H9 (cell line): ENCODE data around the gene SELENOK. TPM values are rescaled to one million over a fixed set of nuclear protein-coding genes. Genes with fewer than 3 reads are reported as not detected.

Experiments
- DNase-seq: peaks from one replicate; pipeline ENCODE4 v3.0.0-alpha.2; 2017
- H2AFZ ChIP-seq: one replicate; pipeline ENCODE4 v1.6.1; 2013; ENCODE audit warnings: mild to moderate bottlenecking, low read length, control low read depth, moderate library complexity
- H2AK5ac ChIP-seq: 2 replicates; pipeline ENCODE4 v1.6.1; 2013; ENCODE audit warnings: low read length, control low read depth, mixed read lengths; ENCODE audit not compliant: insufficient read length
- H2BK120ac ChIP-seq: one replicate; pipeline ENCODE4 v1.6.1; 2013; ENCODE audit warnings: low read depth, mild to moderate bottlenecking, low read length, control low read depth, inconsistent platforms; ENCODE audit not compliant: poor library complexity, severe bottlenecking
- H2BK12ac ChIP-seq: 2 replicates; pipeline ENCODE4 v1.6.1; 2013; ENCODE audit warnings: low read length, control low read depth, mixed read lengths, low read depth; ENCODE audit not compliant: insufficient read length
- H2BK15ac ChIP-seq: 2 replicates; pipeline ENCODE4 v1.6.1; 2013; ENCODE audit warnings: low read depth, low read length, control low read depth
- H2BK20ac ChIP-seq: one replicate; pipeline ENCODE4 v1.6.1; 2013; ENCODE audit warnings: low read depth, mild to moderate bottlenecking, low read length, control low read depth, inconsistent platforms; ENCODE audit not compliant: poor library complexity, severe bottlenecking
- H2BK5ac ChIP-seq: 2 replicates; pipeline ENCODE4 v1.6.1; 2013; ENCODE audit warnings: low read length, control low read depth, mixed read lengths; ENCODE audit not compliant: insufficient read length
- H3K14ac ChIP-seq: 2 replicates; pipeline ENCODE4 v1.6.1; 2013; ENCODE audit warnings: low read length, control low read depth; ENCODE audit not compliant: insufficient read depth
- H3K18ac ChIP-seq: 2 replicates; pipeline ENCODE4 v1.6.1; 2013; ENCODE audit warnings: low read depth, mild to moderate bottlenecking, mixed read lengths, low read length, control low read depth; ENCODE audit not compliant: insufficient read length
- H3K23ac ChIP-seq: 2 replicates; pipeline ENCODE4 v1.6.1; 2013; ENCODE audit warnings: low read length, control low read depth, mixed read lengths, low read depth; ENCODE audit not compliant: insufficient read length
- H3K23me2 ChIP-seq: 2 replicates; pipeline ENCODE4 v1.6.1; 2013; ENCODE audit warnings: low read depth, mild to moderate bottlenecking, mixed read lengths, low read length, control low read depth; ENCODE audit not compliant: insufficient read length, poor library complexity, severe bottlenecking
- H3K27ac ChIP-seq: 2 replicates; pipeline ENCODE4 v1.5.1; 2013; ENCODE audit warnings: low read length, control low read depth, mixed read lengths, low read depth; ENCODE audit not compliant: insufficient read length
- H3K27me3 ChIP-seq: 2 replicates; pipeline ENCODE4 v1.6.1; 2013; ENCODE audit warnings: low read length, control low read depth, inconsistent platforms; ENCODE audit not compliant: insufficient read depth
- H3K4ac ChIP-seq: 2 replicates; pipeline ENCODE4 v1.6.1; 2013; ENCODE audit warnings: low read depth, mild to moderate bottlenecking, control low read depth, inconsistent platforms, low read length, moderate library complexity
- H3K4me1 ChIP-seq: 2 replicates; pipeline ENCODE4 v1.6.1; 2013; ENCODE audit warnings: low read length, control low read depth, inconsistent platforms; ENCODE audit not compliant: insufficient read depth
- H3K4me2 ChIP-seq: 2 replicates; pipeline ENCODE4 v1.6.1; 2013; ENCODE audit warnings: low read length, control low read depth, mixed read lengths; ENCODE audit not compliant: insufficient read length, insufficient read depth
- H3K56ac ChIP-seq: 2 replicates; pipeline ENCODE4 v1.6.1; 2013; ENCODE audit warnings: low read depth, mild to moderate bottlenecking, mixed read lengths, low read length, control low read depth; ENCODE audit not compliant: insufficient read length
- H3K79me1 ChIP-seq: 2 replicates; pipeline ENCODE4 v1.6.1; 2013; ENCODE audit warnings: low read depth, mild to moderate bottlenecking, moderate library complexity, low read length, control low read depth, inconsistent platforms; ENCODE audit not compliant: insufficient read depth, poor library complexity, severe bottlenecking
- H3K79me2 ChIP-seq: 2 replicates; pipeline ENCODE4 v1.6.1; 2013; ENCODE audit warnings: low read length, control low read depth, inconsistent platforms; ENCODE audit not compliant: insufficient read depth
- H3K9ac ChIP-seq: 2 replicates; pipeline ENCODE4 v1.6.1; 2013; ENCODE audit warnings: low read length, control low read depth, mixed read lengths; ENCODE audit not compliant: insufficient read length; ENCODE audit errors: extremely low read depth
- H3K9me3 ChIP-seq: one replicate; pipeline ENCODE4 v1.6.1; 2013; ENCODE audit warnings: low read depth, low read length, inconsistent platforms; ENCODE audit not compliant: control insufficient read depth
- H3T11ph ChIP-seq: one replicate; pipeline ENCODE4 v1.6.1; 2013; ENCODE audit warnings: mild to moderate bottlenecking, low read length, control low read depth, inconsistent platforms
- H4K20me1 ChIP-seq: one replicate; pipeline ENCODE4 v1.6.1; 2013; ENCODE audit not compliant: control insufficient read depth, insufficient read length, insufficient read depth
- H4K5ac ChIP-seq: 2 replicates; pipeline ENCODE4 v1.6.1; 2013; ENCODE audit warnings: low read depth, mild to moderate bottlenecking, mixed read lengths, low read length, control low read depth; ENCODE audit not compliant: insufficient read length
- H4K8ac ChIP-seq: replicated peaks from 2 replicates; pipeline ENCODE4 v1.6.1; 2013; ENCODE audit warnings: low read length, control low read depth, mixed read lengths, low read depth; ENCODE audit not compliant: insufficient read length
- H4K91ac ChIP-seq: 2 replicates; pipeline ENCODE4 v1.6.1; 2013; ENCODE audit warnings: low read depth, mild to moderate bottlenecking, moderate library complexity, mixed read lengths, low read length, control low read depth; ENCODE audit not compliant: insufficient read length
- H3K27ac Mint-ChIP-seq, 3 experiments: 2 replicates in 2 of 3; 3 replicates in 1 of 3; pipeline ENCODE4 v1.8.0; 2020 to 2021; ENCODE audit warnings: mixed read lengths in 3 of 3, mild to moderate bottlenecking in 1 of 3, moderate library complexity in 1 of 3
- H3K27me3 Mint-ChIP-seq: 2 replicates; pipeline ENCODE4 v1.8.0; 2021; ENCODE audit warnings: low read depth, mild to moderate bottlenecking, moderate library complexity, mixed read lengths
- H3K36me3 Mint-ChIP-seq, 3 experiments: 2 replicates in 2 of 3; 3 replicates in 1 of 3; pipeline ENCODE4 v1.8.0; 2020 to 2021; ENCODE audit warnings: low read depth in 3 of 3, mixed read lengths in 3 of 3; ENCODE audit not compliant: insufficient read depth in 1 of 3
- H3K4me1 Mint-ChIP-seq, 2 experiments: 2 replicates each; pipeline ENCODE4 v1.8.0; 2020; ENCODE audit warnings: mixed read lengths in 2 of 2
- H3K4me3 Mint-ChIP-seq, 2 experiments: 2 replicates in 1 of 2; 3 replicates in 1 of 2; pipeline ENCODE4 v1.8.0; 2020 to 2021; ENCODE audit warnings: mild to moderate bottlenecking in 2 of 2, mixed read lengths in 2 of 2, moderate library complexity in 1 of 2
- H3K9me3 Mint-ChIP-seq, 2 experiments: 2 replicates in 1 of 2; 3 replicates in 1 of 2; pipeline ENCODE4 v1.8.0; 2020; ENCODE audit warnings: mild to moderate bottlenecking in 2 of 2, mixed read lengths in 2 of 2, moderate library complexity in 1 of 2
- WGBS: extraction: QIAGEN DNeasy Blood & Tissue Kit; methylation state at CpG from one replicate; pipeline ENCODE4 v1.1.7; 2013; ENCODE audit warnings: missing lambda C conversion rate, low lambda C conversion rate, mixed read lengths; ENCODE audit not compliant: insufficient read length; ENCODE audit errors: extremely low coverage; 5-methylcytosine and 5-hydroxymethylcytosine counted together
- total RNA-seq: library from RNA; stranded (reverse); gene quantifications from 2 replicates; pipeline ENCODE4 v1.2.1, GENCODE V29; 2021
- TF ChIP-seq, protein P1 (sequence below): fragments of 200-600 bp; sonication (generic); conservative IDR thresholded peaks from 3 replicates; pipeline ENCODE4 v1.8.0; 2021; ENCODE audit warnings: antibody characterized with exemption, mild to moderate bottlenecking

Gene SELENOK
- total RNA-seq, 1 experiment from 2014 or later = 34.6 TPM

- no peak overlapping the region for H2BK20ac ChIP-seq
- H3K4me1 ChIP-seq = no peaks in the 10 kb centered on the region
- H4K8ac ChIP-seq = no peak overlapping the region
- no peak for DNase-seq
- no peaks in the 10 kb centered on the region for H3K79me1 ChIP-seq
- H3K18ac ChIP-seq = no peak overlapping the region
- no peaks in the 10 kb centered on the region for H4K20me1 ChIP-seq
- H2BK15ac ChIP-seq = no peak overlapping the region
- H2BK120ac ChIP-seq = no peak overlapping the region
- H4K91ac ChIP-seq = no peak overlapping the region
- no peak overlapping the region for H3K4me2 ChIP-seq
- H3K9me3 Mint-ChIP-seq = peaks cover 15 to 17% of the 10 kb centered on the region in 2 experiments
- H2AFZ ChIP-seq = no peak overlapping the region
- H3K23me2 ChIP-seq = no peaks in the 10 kb centered on the region
- no peak overlapping the region for H4K5ac ChIP-seq
- peaks cover 1% of the 10 kb centered on the region; the same call in 1 of the 2 replicates for H3K27me3 Mint-ChIP-seq
- H3K9ac ChIP-seq = no peak overlapping the region
- H3K79me2 ChIP-seq = no peaks in the 10 kb centered on the region
- no peaks in the 10 kb centered on the region for H3K9me3 ChIP-seq
- H3K4ac ChIP-seq = no peak overlapping the region
- no CpG with 5 or more reads among the region's 10 CpGs for WGBS
- H3K4me3 Mint-ChIP-seq = no peak overlapping the region; a peak in 1 of 5 replicates
- H3K27ac ChIP-seq = no peak overlapping the region
- no peak overlapping the region for H3K56ac ChIP-seq
- no peak overlapping the region for H3T11ph ChIP-seq
- H3K4me1 Mint-ChIP-seq = no peaks in the 10 kb centered on the region
- H3K27ac Mint-ChIP-seq = no peak overlapping the region
- TF ChIP-seq, protein P1, sequence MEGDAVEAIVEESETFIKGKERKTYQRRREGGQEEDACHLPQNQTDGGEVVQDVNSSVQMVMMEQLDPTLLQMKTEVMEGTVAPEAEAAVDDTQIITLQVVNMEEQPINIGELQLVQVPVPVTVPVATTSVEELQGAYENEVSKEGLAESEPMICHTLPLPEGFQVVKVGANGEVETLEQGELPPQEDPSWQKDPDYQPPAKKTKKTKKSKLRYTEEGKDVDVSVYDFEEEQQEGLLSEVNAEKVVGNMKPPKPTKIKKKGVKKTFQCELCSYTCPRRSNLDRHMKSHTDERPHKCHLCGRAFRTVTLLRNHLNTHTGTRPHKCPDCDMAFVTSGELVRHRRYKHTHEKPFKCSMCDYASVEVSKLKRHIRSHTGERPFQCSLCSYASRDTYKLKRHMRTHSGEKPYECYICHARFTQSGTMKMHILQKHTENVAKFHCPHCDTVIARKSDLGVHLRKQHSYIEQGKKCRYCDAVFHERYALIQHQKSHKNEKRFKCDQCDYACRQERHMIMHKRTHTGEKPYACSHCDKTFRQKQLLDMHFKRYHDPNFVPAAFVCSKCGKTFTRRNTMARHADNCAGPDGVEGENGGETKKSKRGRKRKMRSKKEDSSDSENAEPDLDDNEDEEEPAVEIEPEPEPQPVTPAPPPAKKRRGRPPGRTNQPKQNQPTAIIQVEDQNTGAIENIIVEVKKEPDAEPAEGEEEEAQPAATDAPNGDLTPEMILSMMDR = no peak
- H3K23ac ChIP-seq = no peak overlapping the region
- no peak overlapping the region for H2AK5ac ChIP-seq
- H2BK5ac ChIP-seq = no peak overlapping the region
- H3K36me3 Mint-ChIP-seq = peaks cover 6 to 17% (median 8%) of the 10 kb centered on the region in 3 experiments; a peak in 6 of 7 replicates
- H2BK12ac ChIP-seq = no peak overlapping the region
- H3K27me3 ChIP-seq = no peaks in the 10 kb centered on the region
- H3K14ac ChIP-seq = no peak overlapping the region
Observed at GRCh38 chr3:53939086-53939582, 47.5 kb upstream of the SELENOK start.
